ENCODE measurements around the gene PLTP.
A peak's percentile ranks its signal among the peaks of the same experiment; 100 is the strongest.

DNA sequence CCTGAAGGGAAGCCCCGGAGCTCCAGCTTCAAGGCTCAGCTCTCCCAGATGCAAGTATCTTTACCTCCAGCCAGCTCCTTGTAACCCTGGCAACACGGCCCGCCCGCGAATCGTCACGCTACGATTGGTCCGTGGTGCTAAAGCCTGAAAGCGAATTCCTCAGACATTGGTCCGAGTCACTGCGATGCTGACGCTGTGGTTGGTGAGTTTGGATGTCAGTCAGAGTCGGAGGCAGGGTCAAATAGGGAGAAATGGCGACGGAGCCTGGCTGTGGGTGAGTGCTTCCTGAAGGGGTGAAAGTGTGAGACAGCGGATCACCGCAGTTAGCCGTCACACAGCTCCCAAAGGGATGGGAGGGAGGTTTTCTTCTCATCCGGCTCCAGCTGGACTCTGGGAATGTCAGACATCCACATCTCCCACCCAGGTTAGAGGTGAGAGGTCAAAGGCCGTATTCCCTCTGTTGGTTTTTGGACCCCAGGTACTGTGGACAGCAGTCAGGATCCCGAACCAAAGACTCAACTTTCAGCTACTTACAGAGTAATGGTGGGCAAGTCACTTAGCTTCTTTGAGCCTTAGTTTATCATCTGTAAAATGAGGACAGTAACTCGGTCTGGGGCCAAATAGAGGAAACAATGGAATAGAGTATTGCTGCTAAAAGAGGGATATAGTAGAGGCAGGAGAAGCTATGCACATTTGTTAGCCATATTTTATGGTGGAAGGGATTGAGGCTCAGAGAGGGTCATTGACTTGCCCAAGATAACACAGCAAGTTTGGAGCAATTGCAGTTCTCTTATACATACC is 30.8 kb downstream of the PLTP start, which contains the start of gene ZSWIM1:
- TF ChIP-seq TEAD4 (IDR thresholded peaks at IDR 0.05) = no peak
- peak; percentile 11; the same call in 1 of the 2 replicates for TF ChIP-seq EGR1 (IDR thresholded peaks at IDR 0.05)
- no peak for TF ChIP-seq RAD21 (IDR thresholded peaks at IDR 0.05; ENCODE audit: low read depth)
- no peak for TF ChIP-seq ZBTB7A (IDR thresholded peaks at IDR 0.05; ENCODE audit: low read depth)
- TF ChIP-seq FOXM1 (IDR thresholded peaks at IDR 0.05; ENCODE audit: borderline replicate concordance, low read depth) = no peak
- TF ChIP-seq MAX (IDR thresholded peaks at IDR 0.05) = no peak
- peak; percentile 93 for TF ChIP-seq YY1 (IDR thresholded peaks at IDR 0.05; ENCODE audit: low read depth)
- TF ChIP-seq USF1 (IDR thresholded peaks at IDR 0.05) = no peak
- no peak for TF ChIP-seq NFIC (IDR thresholded peaks at IDR 0.05)
- TF ChIP-seq TAF1 (IDR thresholded peaks at IDR 0.05; ENCODE audit: low read depth) = peak; percentile 94
- 0 out of 2 replicates have a peak, but pooled peaks have one; percentile 34 for TF ChIP-seq REST (IDR thresholded peaks at IDR 0.05; ENCODE audit: low read depth)
- TF ChIP-seq TCF12 (IDR thresholded peaks at IDR 0.05; ENCODE audit: low read depth) = no peak
- TF ChIP-seq EP300 (IDR thresholded peaks at IDR 0.05; ENCODE audit: borderline replicate concordance) = no peak
- no peak for TF ChIP-seq CEBPB (IDR thresholded peaks at IDR 0.05)
